Measurements from ENCODE around the gene RETNLB. TPM values are rescaled to one million over a fixed set of nuclear protein-coding genes. Genes with fewer than 3 reads are reported as not detected.

Gene RETNLB
- total RNA-seq, 2 donors from 2014 or later = 58.5 to 89.0 TPM

DNA sequence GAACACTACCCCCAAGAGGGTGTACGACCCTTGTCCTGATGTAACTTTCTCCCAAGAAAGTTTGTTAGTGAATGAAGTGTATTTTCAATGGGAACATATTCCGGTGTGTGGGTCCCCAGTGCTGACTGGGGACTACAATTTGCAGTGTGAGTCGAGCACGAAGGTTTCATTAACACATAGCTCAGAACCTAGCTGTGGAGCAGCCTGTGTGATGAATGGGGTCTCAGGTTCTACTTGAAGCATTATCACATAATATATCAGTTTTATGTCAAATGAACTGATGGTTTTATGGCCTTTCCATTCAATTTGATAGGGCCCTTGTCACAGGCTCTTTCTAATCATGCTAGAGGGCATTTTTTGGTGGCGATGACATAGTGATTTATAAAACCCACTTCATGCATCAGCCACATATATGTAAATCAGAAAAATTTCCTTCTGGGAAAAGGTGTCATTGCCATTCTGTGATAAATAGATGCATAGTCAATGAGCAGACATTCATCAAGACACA lies 44.1 kb downstream of the RETNLB start:
- no peak for ATAC-seq
- DNase-seq = no peak
- intact Hi-C loops (cut with DNase I, micrococcal nuclease) = no loop called here

Other genes starting within 250 kb of the RETNLB start
- gene MYH15, start 246.8 kb downstream of the RETNLB start, total RNA-seq = under 1 TPM; 0.31 to 0.34 TPM
- gene CIP2A, start 168.0 kb downstream of the RETNLB start, total RNA-seq = 1 to 10 TPM; 3.3 to 5.3 TPM
- gene DZIP3, start 167.7 kb downstream of the RETNLB start, total RNA-seq = 1 to 10 TPM; 4.9 to 8.0 TPM
- gene TRAT1, start 65.4 kb upstream of the RETNLB start, total RNA-seq = 1 to 10 TPM in 1 of 2 donors, not detected in 1; 1.3 TPM
- not detected for gene GUCA1C, start 196.5 kb upstream of the RETNLB start, total RNA-seq

All from left colon (tissue), 2 donors.